Measurements from ENCODE around the gene WIPI1.
A peak's percentile ranks its signal among the peaks of the same experiment; 100 is the strongest.
"Not testable (repeated sequence)": the region's sequence is repeated elsewhere in the genome, so short reads cannot be mapped to it uniquely, and the experiment has no call there.

Gene WIPI1

GRCh38 chr17:68403837-68404236 lies 53.5 kb downstream of the WIPI1 start:
- not testable (repeated sequence) for DNase-seq

- DNase-seq = no peak
These were observed 54.2 kb downstream of the WIPI1 start for GRCh38 chr17:68403122-68403521.

- DNase-seq = no peak
These were observed 56.0 kb downstream of the WIPI1 start for GRCh38 chr17:68401288-68401687.

GRCh38 chr17:68400404-68400735 lies 56.9 kb downstream of the WIPI1 start:
- DNase-seq = no peak

GRCh38 chr17:68399638-68400403 lies 57.5 kb downstream of the WIPI1 start:
- no peak for DNase-seq

GRCh38 chr17:68398691-68399637 lies 58.3 kb downstream of the WIPI1 start:
- DNase-seq = peak; percentile 50

- no peak for DNase-seq
These were observed 60.2 kb downstream of the WIPI1 start for GRCh38 chr17:68397108-68397536.

- DNase-seq = no peak
These were observed 60.8 kb downstream of the WIPI1 start for GRCh38 chr17:68396226-68397107.

GRCh38 chr17:68394608-68395331 lies 62.5 kb downstream of the WIPI1 start:
- no peak for DNase-seq

GRCh38 chr17:68391561-68392268 lies 65.6 kb downstream of the WIPI1 start:
- no peak for DNase-seq

- DNase-seq = no peak
These were observed 66.3 kb downstream of the WIPI1 start for GRCh38 chr17:68390888-68391545.

GRCh38 chr17:68389041-68389440 lies 68.3 kb downstream of the WIPI1 start:
- DNase-seq = no peak

- no peak for DNase-seq
These were observed 69.7 kb downstream of the WIPI1 start for GRCh38 chr17:68387435-68388218.

GRCh38 chr17:68385490-68386215 lies 71.6 kb downstream of the WIPI1 start:
- DNase-seq = no peak

GRCh38 chr17:68384941-68385340 lies 72.4 kb downstream of the WIPI1 start:
- no peak for DNase-seq

- DNase-seq = no peak
These were observed 72.8 kb downstream of the WIPI1 start for GRCh38 chr17:68384471-68384870.

- DNase-seq = no peak
These were observed 73.6 kb downstream of the WIPI1 start for GRCh38 chr17:68383443-68384321.

- no peak for DNase-seq
These were observed 74.2 kb downstream of the WIPI1 start for GRCh38 chr17:68383120-68383442.
